SU-DHL-6 (cell line): ENCODE data around the gene KLHL2.

ENCODE experiments used
- H2AFZ ChIP-seq: fragments of 200-600 bp; sonication (generic); 2 replicates; pipeline ENCODE4 v1.6.1; 2014; ENCODE audit warnings: low read depth, mild to moderate bottlenecking, moderate library complexity, mixed read lengths, antibody characterized with exemption, low read length; ENCODE audit not compliant: severe bottlenecking
- H3F3A ChIP-seq: fragments of 200-600 bp; shearing (Covaris generic); 2 replicates; pipeline ENCODE4 v1.6.0; 2016; ENCODE audit warnings: antibody characterized with exemption, mild to moderate bottlenecking; ENCODE audit not compliant: insufficient read depth
- H3K27ac ChIP-seq: fragments of 200-600 bp; sonication (generic); 2 replicates; pipeline ENCODE4 v1.5.1; 2016; ENCODE audit warnings: low read depth, mild to moderate bottlenecking, low read length, moderate library complexity, mixed read lengths
- H3K27me3 ChIP-seq: fragments of 200-600 bp; sonication (generic), shearing (Covaris generic); 2 replicates; pipeline ENCODE4 v1.6.0; 2014; ENCODE audit warnings: mild to moderate bottlenecking, low read length
- H3K36me3 ChIP-seq: fragments of 200-600 bp; sonication (generic); 2 replicates; pipeline ENCODE4 v1.6.1; 2014; ENCODE audit warnings: mild to moderate bottlenecking, low read length, mixed read lengths
- H3K4me2 ChIP-seq: fragments of 300-600, 200-600 bp; shearing (Covaris generic), sonication (generic); 2 replicates; pipeline ENCODE4 v1.6.0; 2014; ENCODE audit warnings: low read length, low read depth, mild to moderate bottlenecking; ENCODE audit not compliant: poor library complexity, severe bottlenecking
- H3K4me3 ChIP-seq: fragments of 200-600 bp; sonication (generic); 2 replicates; pipeline ENCODE4 v1.5.1; 2014; ENCODE audit warnings: antibody characterized with exemption, low read length, mild to moderate bottlenecking, mixed read lengths; ENCODE audit not compliant: insufficient read depth, poor library complexity, severe bottlenecking
- H3K79me2 ChIP-seq: fragments of 200-600 bp; sonication (generic); 2 replicates; pipeline ENCODE4 v1.6.1; 2014; ENCODE audit warnings: mild to moderate bottlenecking, low read length, moderate library complexity; ENCODE audit not compliant: insufficient read depth
- H3K9ac ChIP-seq: fragments of 200-600 bp; sonication (generic); 2 replicates; pipeline ENCODE4 v1.7.0; 2014; ENCODE audit warnings: mild to moderate bottlenecking, low read length
- H3K9me2 ChIP-seq: fragments of 200-600 bp; sonication (generic); replicated peaks from 2 replicates; pipeline ENCODE4 v1.6.1; 2014; ENCODE audit warnings: low read length; ENCODE audit not compliant: insufficient read depth
- H3K9me3 ChIP-seq: fragments of 200-600 bp; sonication (generic); 2 replicates; pipeline ENCODE4 v1.6.1; 2014; ENCODE audit warnings: low read length, mixed read lengths; ENCODE audit not compliant: insufficient read depth
- H4K20me1 ChIP-seq: fragments of 200-600 bp; sonication (generic); 2 replicates; pipeline ENCODE4 v1.6.1; 2014; ENCODE audit warnings: low read depth, mild to moderate bottlenecking, antibody characterized with exemption, low read length, moderate library complexity, mixed read lengths
- CTCF ChIP-seq: fragments of 200-600 bp; sonication (generic); IDR thresholded peaks from one replicate; pipeline ENCODE4 v1.5.1; 2017; ENCODE audit warnings: antibody characterized with exemption, mild to moderate bottlenecking, low read length, moderate library complexity; ENCODE audit not compliant: insufficient read depth, poor library complexity, severe bottlenecking
- EZH2phosphoT487 ChIP-seq: fragments of 200-600 bp; sonication (generic), shearing (Covaris generic); conservative IDR thresholded peaks from 2 replicates; pipeline ENCODE4 v1.6.1; 2018; ENCODE audit warnings: mild to moderate bottlenecking, antibody characterized with exemption, low read length, moderate library complexity, mixed read lengths

KLHL2 gene

GRCh38 chr4:165312506-165312905 lies 105.1 kb downstream of the KLHL2 start:
- no peaks in the 10 kb centered on the region for H3F3A ChIP-seq
- H3K79me2 ChIP-seq: no peaks in the 10 kb centered on the region
- no peak overlapping the region for H3K4me3 ChIP-seq
- no peak overlapping the region for H3K27ac ChIP-seq
- no peaks in the 10 kb centered on the region for H3K27me3 ChIP-seq
- H3K4me2 ChIP-seq: no peak overlapping the region
- H3K9me3 ChIP-seq: no peaks in the 10 kb centered on the region
- H3K9me2 ChIP-seq: no peaks in the 10 kb centered on the region
- H3K9ac ChIP-seq: no peak overlapping the region
- TF ChIP-seq CTCF (no peak), EZH2phosphoT487 (no peak)
- no peak overlapping the region for H2AFZ ChIP-seq
- H4K20me1 ChIP-seq: no peaks in the 10 kb centered on the region
- H3K36me3 ChIP-seq: peaks cover 14% of the 10 kb centered on the region; the same call in 1 of the 2 replicates

DNA sequence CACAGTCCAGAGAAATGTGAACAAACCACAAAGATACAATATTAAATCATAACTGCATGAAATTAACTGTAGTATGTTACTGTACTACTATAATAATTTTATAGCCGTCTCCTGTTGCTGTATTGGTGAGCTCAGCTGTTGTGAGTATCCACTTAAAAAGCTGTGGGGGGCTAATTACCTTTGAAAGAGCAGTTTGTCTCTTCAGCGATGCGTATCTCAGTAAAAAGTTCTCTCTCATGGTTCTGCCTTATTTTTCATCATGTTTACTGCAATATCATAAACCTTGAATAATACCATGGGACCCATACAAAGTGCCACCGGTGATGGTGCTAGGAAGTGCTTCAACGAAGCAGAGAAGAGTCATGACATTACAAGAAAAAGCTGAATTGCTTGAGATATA lies 111.7 kb downstream of the KLHL2 start:
- no peaks in the 10 kb centered on the region for H3K27me3 ChIP-seq
- 0 out of 2 replicates have a peak, but pooled peaks cover 5% of the 10 kb centered on the region for H3F3A ChIP-seq
- H3K4me2 ChIP-seq: no peak overlapping the region
- H3K9ac ChIP-seq: no peak overlapping the region
- no peaks in the 10 kb centered on the region for H3K9me2 ChIP-seq
- H3K79me2 ChIP-seq: no peaks in the 10 kb centered on the region
- H3K9me3 ChIP-seq: no peaks in the 10 kb centered on the region
- no peak overlapping the region for H3K4me3 ChIP-seq
- H2AFZ ChIP-seq: no peak overlapping the region
- H3K27ac ChIP-seq: no peak overlapping the region
- H4K20me1 ChIP-seq: no peaks in the 10 kb centered on the region
- TF ChIP-seq CTCF (no peak), EZH2phosphoT487 (no peak)
- peaks cover 2% of the 10 kb centered on the region; the same call in 1 of the 2 replicates for H3K36me3 ChIP-seq

DNA sequence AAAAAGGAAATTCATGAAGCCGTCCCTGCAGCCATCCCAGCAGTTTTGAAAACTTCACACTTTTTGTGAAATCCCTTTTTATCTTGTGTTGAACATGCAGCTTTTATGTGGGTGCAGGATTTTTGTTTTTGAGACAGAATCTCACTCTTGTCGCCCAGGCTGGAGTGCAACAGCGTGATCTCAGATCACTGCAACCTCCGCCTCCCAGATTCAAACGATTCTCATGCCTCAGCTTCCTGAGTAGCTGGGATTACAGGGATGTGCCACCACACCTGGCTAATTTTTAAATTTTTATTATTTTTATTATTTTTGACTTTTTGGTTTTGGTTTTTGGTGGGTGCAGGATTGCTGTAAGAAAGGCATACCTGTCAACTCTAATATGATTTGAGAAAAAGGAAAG lies 112.1 kb downstream of the KLHL2 start:
- Histone ChIP-seq H3K9me2 (no peaks in the 10 kb centered on the region), H3K4me2 (no peak overlapping the region), H2AFZ (no peak overlapping the region), H3K9me3 (no peaks in the 10 kb centered on the region), H3K79me2 (no peaks in the 10 kb centered on the region), H4K20me1 (no peaks in the 10 kb centered on the region), H3K27me3 (no peaks in the 10 kb centered on the region), H3K27ac (no peak overlapping the region), H3K4me3 (no peak overlapping the region), H3K36me3 (no peaks in the 10 kb centered on the region; the same call in 1 of the 2 replicates), H3F3A (0 out of 2 replicates have a peak, but pooled peaks cover 5% of the 10 kb centered on the region), H3K9ac (no peak overlapping the region)
- no peak for TF ChIP-seq EZH2phosphoT487
- no peak for TF ChIP-seq CTCF
